ENCODE data around the gene DGUOK.
A peak's percentile ranks its signal among the peaks of the same experiment; 100 is the strongest.

The DGUOK gene

GRCh38 chr2:73963385-73964120, 36.9 kb downstream of the DGUOK start:
- H3K4me3 ChIP-seq (ENCODE audit: low read depth, low read length) = peak overlapping the region; percentile 26
- DNase-seq (ENCODE audit: low read depth) = peak; percentile 82
- no peak for TF ChIP-seq CTCF (IDR thresholded peaks at IDR 0.05; ENCODE audit: insufficient read depth, low read depth, low read length, missing control alignments)

DNA sequence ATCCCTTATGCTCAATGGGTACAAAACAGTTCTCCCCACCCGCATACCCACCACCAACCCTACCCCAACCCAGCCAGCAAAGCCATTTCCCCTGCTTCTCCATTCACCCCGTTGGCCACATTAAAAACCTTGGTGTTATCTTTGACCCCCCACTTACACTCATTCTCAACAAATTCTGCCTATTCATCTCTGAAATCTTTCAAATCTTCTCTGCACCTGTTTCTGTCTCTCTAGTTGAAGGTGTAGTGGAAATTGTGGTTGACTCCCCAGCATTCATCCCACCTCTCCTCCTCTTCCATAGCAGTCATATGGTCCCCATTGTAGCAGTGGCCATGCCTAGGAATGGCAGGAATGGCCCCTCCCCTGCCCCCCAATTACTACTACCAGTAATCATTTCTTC, 37.5 kb downstream of the DGUOK start:
- H3K4me3 ChIP-seq (ENCODE audit: low read depth, low read length) = peak overlapping the region; percentile 26
- no peak for DNase-seq (ENCODE audit: low read depth)
- no peak for TF ChIP-seq CTCF (IDR thresholded peaks at IDR 0.05; ENCODE audit: insufficient read depth, low read depth, low read length, missing control alignments)

DNA sequence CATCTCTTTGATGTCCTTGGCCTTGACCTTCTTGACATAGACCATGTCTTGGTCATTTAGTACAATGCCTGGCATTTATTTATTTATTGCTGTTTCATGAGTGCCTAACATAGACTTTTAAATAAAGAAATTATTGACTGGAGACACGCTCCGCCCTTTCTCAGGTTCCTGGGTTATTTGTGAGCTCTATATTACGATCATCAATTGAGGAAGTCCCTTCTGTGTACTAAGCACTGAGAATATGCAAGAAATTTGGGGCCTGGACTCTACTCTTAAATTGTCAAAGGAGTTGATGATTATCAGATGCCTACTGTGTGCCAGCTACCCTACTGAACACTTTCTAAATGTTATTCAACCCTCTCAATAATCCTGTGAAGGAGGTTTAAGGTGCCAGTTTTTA, 38.4 kb downstream of the DGUOK start:
- H3K4me3 ChIP-seq (ENCODE audit: low read depth, low read length) = no peak overlapping the region
- no peak for DNase-seq (ENCODE audit: low read depth)
- no peak for TF ChIP-seq CTCF (IDR thresholded peaks at IDR 0.05; ENCODE audit: insufficient read depth, low read depth, low read length, missing control alignments)

DNA sequence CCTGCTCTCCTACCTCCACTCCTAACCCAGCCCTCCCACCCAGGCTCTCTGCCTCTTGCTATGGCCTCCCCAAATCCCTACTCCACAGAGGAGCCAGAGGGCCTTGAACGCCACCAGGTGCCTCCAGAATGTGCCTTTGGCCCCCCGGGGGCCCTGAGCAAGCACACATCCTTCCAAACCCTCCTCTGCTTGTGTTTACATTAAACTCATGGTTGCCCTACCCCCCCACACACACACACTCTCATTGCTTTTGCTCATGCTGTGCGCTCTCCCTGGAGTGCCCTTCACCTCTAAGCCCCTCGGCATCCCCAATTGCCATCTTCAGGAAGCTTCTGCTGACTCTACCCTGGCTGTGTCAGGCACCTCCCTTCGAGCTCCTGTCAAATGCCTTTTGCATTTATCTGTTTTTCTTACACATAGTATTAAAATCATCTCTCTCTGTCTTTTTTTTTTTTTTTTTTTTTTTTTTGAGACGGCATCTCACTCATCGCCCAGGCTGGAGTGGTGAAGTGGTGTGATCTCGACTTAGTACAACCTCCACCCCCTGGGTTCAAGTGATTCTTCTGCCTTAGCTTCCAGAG, 41.8 kb downstream of the DGUOK start:
- H3K4me3 ChIP-seq (ENCODE audit: low read depth, low read length) = no peak overlapping the region
- no peak for TF ChIP-seq CTCF (IDR thresholded peaks at IDR 0.05; ENCODE audit: insufficient read depth, low read depth, low read length, missing control alignments)
- no peak for DNase-seq (ENCODE audit: low read depth)

DNA sequence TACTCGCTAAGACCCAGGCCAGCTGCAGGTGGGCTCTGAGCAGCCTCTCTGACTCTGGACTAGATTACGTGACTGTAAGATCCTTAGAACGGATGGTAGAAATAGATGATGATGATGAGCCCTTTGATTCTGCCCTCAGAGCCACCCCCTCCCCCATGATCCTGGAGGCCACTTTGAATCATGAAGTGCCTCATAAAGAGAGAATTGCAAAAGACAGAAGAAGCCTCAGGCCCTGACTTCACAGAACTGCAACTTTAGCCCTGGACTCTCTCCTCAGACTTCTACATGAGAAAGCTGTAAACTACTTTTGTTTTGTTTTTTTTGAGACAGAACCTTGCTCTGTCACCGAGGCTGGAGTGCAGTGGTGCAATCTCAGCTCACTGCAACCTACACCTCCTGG, 42.7 kb downstream of the DGUOK start:
- TF ChIP-seq CTCF (IDR thresholded peaks at IDR 0.05; ENCODE audit: insufficient read depth, low read depth, low read length, missing control alignments) = no peak
- no peak for DNase-seq (ENCODE audit: low read depth)
- no peak overlapping the region for H3K4me3 ChIP-seq (ENCODE audit: low read depth, low read length)

DNA sequence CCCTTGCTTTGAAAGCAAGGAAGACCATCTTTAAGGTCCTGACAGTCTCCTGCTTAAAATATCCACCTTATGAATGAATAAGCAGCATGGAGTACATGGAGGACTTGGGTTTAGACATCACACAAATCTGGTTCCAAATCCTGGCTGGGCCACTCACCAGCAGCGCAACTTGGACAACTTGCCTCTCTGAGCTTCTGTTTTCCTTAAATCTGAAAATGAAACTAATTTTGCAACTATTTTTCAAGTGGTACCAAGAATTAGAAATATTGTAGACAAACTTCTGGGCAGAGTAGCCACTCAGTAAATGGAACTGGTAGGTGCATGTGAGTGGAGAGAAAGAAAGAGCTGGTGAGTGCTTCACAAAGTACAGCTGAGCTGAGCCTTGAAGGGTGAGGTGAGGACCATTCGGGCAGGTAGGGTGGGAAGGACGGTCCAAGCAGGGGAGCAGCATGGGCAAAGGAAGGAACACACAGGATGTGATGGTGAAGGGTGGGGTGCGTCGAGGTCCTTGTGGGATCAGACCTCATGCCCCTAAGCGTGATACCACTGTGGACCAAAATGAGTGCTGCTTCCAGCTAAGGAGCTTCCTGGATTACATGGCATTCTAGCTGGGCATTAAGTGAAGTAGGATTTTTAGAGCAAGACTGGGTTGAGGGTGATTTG, 43.6 kb downstream of the DGUOK start:
- peak overlapping the region; percentile 22; the same call in 1 of the 2 replicates for H3K4me3 ChIP-seq (ENCODE audit: low read depth, low read length)
- no peak for TF ChIP-seq CTCF (IDR thresholded peaks at IDR 0.05; ENCODE audit: insufficient read depth, low read depth, low read length, missing control alignments)
- DNase-seq (ENCODE audit: low read depth) = no peak

Measured in GM12865 (cell line).